Left kidney (tissue), 2 donors: ENCODE results near the gene CLSTN2. TPM values are rescaled to one million over a fixed set of nuclear protein-coding genes. Genes with fewer than 3 reads are reported as not detected.

Experiments used
- DNase-seq: peaks from one replicate; pipeline ENCODE4 v3.0.0-alpha.2; 2013
- polyA plus RNA-seq: library from polyadenylated mRNA; unstranded; fragments of 120-200 nt; gene quantifications from one replicate; pipeline ENCODE4 v1.2.1, GENCODE V29; 2013; ENCODE audit not compliant: insufficient read length

Gene CLSTN2
- polyA plus RNA-seq, 1 donor = 2.0 TPM

DNA sequence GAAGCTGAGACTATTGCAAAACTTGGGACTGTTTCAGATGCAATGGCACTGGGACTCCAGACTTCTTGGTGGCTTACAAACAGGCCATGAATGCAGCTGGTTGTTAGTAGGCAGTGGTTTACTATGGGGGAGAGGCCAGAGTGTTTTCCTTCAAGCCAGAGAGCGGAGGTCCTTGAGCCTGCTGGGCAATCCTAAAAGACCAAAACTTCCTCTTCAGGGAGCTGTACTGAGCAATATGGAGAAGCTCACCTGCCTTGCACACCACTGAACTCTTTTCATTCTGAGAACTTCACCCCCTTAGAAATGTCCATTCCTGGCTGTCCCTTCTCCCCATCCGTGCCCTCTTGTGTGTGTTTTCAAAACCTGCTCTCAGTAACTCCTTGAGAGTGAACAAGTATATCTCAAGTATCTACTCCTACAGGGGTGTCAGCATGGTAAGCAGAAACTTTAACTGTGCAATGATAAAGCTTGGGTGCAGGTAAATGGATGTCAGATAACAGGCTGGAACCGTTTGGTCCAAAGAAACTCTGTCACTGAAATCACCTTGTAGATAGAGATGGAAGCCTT, 213.9 kb downstream of the CLSTN2 start:
- DNase-seq = no peak

GRCh38 chr3:140151321-140151720, 216.3 kb downstream of the CLSTN2 start:
- no peak for DNase-seq

- DNase-seq = no peak
Observed at GRCh38 chr3:140152851-140153639, 218.1 kb downstream of the CLSTN2 start.

- DNase-seq = no peak
Observed at GRCh38 chr3:140153736-140154135, 218.8 kb downstream of the CLSTN2 start.

DNA sequence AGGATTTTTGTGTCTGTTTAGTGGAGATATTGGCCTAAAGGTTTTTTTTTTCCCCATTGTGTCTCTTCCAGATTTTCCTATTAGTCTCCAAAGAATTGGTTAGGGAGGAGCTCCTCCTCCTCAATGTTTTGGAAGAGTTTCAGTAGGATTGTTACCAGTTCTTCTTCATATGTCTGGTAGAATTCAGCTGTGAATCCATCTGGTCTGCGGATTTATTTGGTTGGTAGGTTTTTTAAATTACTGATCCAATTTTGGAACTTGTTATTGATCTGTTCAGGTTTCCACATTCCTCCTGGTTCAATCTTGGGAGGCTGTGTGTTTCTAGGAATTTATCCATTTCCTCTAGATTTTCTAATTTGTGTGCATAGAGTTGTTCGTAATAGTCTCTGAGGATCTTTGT, 222.2 kb downstream of the CLSTN2 start:
- DNase-seq = no peak

DNA sequence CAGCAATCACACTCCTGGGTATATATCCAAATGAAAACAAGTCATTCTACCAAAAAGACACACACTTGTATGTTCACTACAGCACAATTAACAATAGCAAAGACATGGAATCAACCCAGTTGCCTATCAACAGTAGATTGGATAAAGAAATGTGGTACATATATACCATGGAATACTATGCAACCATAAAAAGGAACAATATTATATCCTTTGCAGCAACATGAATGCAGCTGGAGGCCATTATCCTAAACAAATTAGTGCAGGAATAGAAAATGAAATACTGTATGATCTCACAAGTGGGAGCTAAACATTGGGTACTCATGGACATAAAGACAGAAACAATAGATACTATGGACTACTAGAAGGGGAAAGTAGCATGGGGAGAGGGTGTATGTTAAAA, 224.7 kb downstream of the CLSTN2 start:
- DNase-seq = no peak

GRCh38 chr3:140160553-140160952, 225.6 kb downstream of the CLSTN2 start:
- no peak for DNase-seq

- DNase-seq = no peak
Observed at GRCh38 chr3:140162551-140162950, 227.6 kb downstream of the CLSTN2 start.

- DNase-seq = no peak
Observed at GRCh38 chr3:140163159-140163763, 228.3 kb downstream of the CLSTN2 start.

GRCh38 chr3:140164156-140164555, 229.2 kb downstream of the CLSTN2 start:
- no peak for DNase-seq

DNA sequence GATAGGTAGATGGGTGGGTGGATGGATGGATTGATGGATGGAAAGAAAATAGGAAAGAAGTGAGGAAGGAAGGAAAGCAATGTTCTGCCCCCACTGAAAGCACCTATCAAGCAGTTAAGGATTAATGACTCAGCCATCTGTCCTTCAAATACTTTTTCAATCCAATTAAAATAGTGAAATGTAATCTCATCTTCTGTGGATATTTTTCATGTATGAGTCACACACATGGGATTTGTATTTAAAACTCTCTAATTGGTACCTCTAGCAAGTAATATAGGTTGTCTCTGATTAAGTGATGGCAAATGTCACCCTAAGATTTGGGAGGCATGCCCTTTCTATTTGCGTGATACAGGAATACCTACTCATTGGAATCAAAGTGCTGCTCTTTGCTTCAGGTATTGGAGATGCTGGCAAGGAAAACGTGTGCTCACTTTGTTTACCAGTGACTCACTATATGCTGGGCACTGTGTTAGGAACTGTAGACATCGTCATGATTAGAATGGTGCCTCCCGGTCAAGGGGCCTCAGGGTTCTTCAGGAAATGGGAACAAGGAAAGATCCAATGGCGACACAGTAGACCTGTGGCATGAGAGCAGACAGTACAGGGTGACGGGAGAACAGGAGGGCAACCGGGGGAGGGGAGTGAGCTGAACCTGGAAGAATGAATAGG, 230.1 kb downstream of the CLSTN2 start:
- DNase-seq = no peak

DNA sequence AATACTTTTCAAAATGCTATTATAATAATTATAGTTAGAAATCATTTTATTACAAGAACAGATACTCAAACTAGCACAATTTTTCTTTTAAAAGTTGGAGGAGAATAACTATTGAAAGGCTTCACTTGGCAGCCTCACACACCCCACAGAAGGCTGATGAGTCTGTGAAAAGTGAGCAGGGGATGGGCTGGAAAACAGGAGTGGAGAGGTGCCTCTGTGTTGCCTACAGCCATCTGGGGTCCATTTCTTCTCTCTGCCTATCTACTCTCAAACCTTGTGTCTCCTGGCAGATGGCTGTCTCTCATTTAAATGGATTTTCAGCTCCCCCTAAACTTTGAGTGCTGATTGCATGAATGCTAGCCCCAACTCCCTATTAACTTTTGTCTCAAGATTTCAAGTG, 230.8 kb downstream of the CLSTN2 start:
- DNase-seq = no peak

- no peak for DNase-seq
Observed at GRCh38 chr3:140166861-140167599, 232.0 kb downstream of the CLSTN2 start.

DNA sequence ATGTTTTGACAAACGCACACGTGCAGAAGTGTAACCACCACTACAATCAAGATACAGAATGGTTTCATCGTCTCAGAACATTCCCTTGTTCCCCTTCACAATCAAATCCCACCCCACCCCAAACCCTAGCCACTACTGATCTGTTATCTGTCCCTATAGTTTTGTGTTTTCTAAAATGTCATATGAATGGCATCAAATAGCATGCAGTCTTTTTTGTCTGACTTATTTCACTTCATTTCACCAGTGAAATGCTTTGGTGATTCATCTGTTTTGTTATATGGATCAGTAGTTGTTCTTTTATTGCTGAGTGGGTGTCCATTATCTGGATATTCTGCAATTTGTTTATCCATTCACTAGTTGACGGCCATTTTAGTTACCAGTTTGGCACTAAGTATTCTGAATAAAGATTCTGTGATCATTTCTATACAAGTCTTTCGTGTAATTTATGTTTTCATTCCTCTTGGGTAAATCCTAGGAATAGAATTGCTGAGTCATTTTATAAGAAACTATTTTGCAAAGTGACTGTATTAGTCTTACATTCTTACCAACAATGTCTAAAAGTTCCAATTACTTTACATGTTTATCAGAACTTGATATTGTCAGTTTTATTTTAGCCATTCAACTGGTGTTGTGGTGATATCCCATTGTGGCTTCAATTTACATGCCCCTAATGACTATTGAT, 232.8 kb downstream of the CLSTN2 start:
- DNase-seq = no peak

DNA sequence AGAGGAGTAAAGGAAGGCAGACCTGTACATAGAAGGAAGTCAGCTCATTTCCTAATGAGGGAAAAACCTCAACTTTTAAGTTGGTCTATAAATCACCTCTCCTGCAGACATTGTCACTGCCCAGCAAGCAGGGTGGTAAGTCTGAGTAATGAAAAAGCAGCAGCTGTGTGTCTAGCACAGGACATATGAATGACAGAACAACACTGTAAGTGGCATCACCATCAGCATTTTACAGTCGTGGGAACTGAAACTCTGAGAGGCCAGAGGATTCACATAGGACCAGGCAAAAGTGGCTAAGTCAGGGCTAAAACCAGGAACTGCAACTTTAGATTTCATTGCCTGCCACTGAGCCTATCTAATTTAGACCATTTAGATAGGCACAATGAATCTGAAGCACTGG, 235.6 kb downstream of the CLSTN2 start:
- DNase-seq = no peak

DNA sequence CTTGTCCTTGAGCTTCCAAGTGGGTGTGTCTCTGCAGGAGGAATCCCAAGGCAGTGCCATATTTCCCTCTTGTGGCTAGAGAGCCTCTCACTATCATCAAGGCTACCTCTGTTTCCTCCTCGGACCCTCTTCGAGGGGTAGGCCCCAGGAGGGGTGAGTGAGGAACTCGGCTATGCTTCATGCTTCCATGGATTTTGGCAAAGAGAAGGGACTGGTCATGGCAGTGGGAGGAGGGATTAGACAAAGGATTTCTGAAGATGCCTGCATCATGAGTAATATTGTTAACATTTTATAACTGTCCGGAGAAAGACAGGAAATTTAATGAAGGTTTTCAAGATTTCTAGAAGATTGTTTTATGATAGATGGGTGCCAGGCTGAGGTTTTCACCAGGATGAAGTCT, 241.5 kb downstream of the CLSTN2 start:
- no peak for DNase-seq

- DNase-seq = no peak
Observed at GRCh38 chr3:140177943-140178342, 243.0 kb downstream of the CLSTN2 start.

DNA sequence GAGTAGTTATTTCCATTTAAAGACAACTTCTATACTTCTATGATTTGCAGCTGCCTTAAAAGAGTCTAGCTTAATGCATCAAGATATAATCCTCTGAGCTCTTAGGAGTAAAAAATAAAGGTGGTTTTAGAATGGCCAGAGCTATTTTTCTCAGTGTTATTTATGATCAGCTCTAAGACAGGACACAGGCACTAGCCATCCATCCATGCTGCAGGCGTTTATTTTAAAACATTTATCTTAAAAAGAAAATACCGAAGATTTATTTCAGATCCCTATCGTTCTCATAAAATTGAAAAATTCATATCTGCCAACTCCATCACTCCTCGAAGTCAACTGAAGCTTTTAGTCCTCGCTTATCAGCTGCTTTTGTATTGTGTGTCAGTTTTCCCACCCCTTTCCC, 243.5 kb downstream of the CLSTN2 start:
- DNase-seq = no peak

DNA sequence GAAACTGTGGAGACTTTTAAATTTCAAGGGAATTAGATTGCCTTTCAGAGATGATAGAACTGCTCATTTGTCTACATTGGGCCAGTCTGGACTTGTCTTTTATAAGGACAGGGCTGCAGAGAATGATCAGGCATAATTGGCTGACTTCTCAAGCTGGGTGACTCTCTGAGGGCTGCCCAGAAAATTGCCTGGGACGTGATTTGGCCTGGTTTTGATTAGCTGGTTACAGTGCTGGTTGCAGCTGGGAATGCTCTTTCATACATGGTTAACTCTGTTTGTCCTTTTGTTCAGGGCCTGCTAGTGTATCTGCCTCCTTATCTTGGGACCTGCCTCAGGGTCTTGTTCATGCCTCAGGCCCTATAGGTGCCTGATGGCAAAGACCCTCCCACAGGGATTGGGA, 245.6 kb downstream of the CLSTN2 start:
- no peak for DNase-seq

DNA sequence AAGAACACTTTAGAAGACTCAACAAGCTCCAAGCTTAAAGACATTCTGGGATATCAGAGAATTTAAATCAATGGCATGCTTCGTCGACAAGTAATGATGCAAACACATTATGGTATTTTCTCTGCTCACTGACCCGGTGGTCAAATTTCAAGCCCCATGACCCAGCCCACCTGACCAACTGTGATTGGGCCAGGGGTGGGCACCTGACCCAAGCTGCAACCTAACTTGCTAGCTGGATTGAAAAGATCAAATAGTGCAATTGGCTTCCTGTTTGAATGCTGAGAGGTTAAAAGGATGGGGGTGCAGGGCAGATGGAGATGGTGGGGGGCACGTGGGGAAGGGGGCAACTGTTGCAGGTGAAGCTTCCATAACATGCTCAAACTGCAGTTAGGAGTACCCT, 250.4 kb downstream of the CLSTN2 start:
- DNase-seq = no peak

DNA sequence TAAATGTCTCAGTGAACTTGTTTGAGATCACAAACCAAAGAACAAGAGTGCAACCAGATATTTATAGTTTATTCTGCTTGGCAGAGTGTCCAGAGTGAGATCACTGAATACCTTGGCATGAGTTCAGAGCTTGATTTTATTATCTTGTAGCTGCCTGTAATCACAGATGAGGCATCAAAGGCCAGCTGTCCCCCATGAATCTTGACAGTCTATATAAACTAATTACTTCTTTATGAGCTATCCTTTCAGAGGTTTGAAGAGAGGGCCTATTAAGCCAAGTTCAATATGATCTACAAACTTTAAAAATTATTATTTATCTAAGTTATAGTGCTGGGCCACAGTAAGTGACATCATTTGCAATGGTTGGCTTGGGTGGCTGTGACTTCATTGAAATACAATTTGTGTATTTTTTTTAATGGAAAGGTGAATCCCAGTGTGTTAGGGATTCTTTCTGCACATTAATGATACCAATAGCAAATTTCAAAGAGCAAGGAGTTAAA, 251.5 kb downstream of the CLSTN2 start:
- DNase-seq = peak; percentile 46

DNA sequence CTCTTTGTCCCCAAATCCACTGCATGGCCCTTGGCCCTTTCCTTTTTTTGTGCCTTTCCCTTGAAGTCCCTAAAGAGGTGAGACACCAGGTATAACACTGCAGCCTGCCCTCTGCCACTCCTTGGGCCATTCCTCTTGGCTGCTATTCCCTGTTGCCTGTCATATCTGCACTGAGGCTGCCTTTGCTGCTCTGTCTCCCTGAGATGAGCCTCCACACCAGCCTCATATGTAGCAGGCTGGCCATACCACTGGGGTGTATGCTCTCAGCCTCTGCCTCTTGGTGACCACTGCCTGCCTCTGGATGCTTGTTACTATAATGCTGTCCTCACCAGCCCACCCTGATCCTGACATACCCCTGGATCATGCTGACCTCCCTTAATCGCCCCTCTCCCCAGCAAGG, 252.0 kb downstream of the CLSTN2 start:
- DNase-seq = no peak
